RWPE2 (cell line): ENCODE results near the gene RNF212.

ENCODE experiments used
- ATAC-seq: fragments of 200-7000 bp; cut with Tn5 transposase; 3 replicates; pipeline ENCODE4 v1.9.1; 2021; ENCODE audit warnings: low read depth
- DNase-seq: peaks from one replicate; pipeline ENCODE4 v3.0.0-alpha.2; 2020; ENCODE audit warnings: low spot score
- H3K27ac ChIP-seq: fragments of 450-650 bp; 2 replicates; pipeline ENCODE4 v1.5.1; 2017; ENCODE audit warnings: mild to moderate bottlenecking; ENCODE audit not compliant: poor library complexity, severe bottlenecking
- H3K27me3 ChIP-seq: fragments of 250-450 bp; sonication (Bioruptor Pico); 2 replicates; pipeline ENCODE4 v1.5.1; 2021; ENCODE audit warnings: mild to moderate bottlenecking, moderate library complexity; ENCODE audit not compliant: insufficient read depth, poor library complexity, severe bottlenecking
- H3K36me3 ChIP-seq: fragments of 250-450 bp; sonication (Bioruptor Pico); 2 replicates; pipeline ENCODE4 v1.5.1; 2020; ENCODE audit warnings: low read depth, mild to moderate bottlenecking, moderate library complexity
- H3K4me1 ChIP-seq: fragments of 250-450 bp; sonication (Bioruptor Pico); 2 replicates; pipeline ENCODE4 v1.5.1; 2021; ENCODE audit warnings: mild to moderate bottlenecking, moderate library complexity; ENCODE audit not compliant: insufficient read depth, poor library complexity, severe bottlenecking
- H3K4me3 ChIP-seq: fragments of 250-450 bp; sonication (Bioruptor Pico); 2 replicates; pipeline ENCODE4 v1.5.1; 2021; ENCODE audit warnings: mild to moderate bottlenecking, moderate library complexity; ENCODE audit not compliant: severe bottlenecking
- H3K9me3 ChIP-seq: fragments of 250-450 bp; sonication (Bioruptor Pico); 2 replicates; pipeline ENCODE4 v1.5.1; 2021; ENCODE audit warnings: mild to moderate bottlenecking, moderate library complexity; ENCODE audit not compliant: severe bottlenecking
- TF ChIP-seq, protein P1 (sequence below): fragments of 450-650 bp; IDR thresholded peaks from one replicate; pipeline ENCODE4 v1.5.1; 2017; ENCODE audit warnings: mild to moderate bottlenecking, moderate library complexity; ENCODE audit not compliant: poor library complexity, severe bottlenecking

Gene RNF212

DNA sequence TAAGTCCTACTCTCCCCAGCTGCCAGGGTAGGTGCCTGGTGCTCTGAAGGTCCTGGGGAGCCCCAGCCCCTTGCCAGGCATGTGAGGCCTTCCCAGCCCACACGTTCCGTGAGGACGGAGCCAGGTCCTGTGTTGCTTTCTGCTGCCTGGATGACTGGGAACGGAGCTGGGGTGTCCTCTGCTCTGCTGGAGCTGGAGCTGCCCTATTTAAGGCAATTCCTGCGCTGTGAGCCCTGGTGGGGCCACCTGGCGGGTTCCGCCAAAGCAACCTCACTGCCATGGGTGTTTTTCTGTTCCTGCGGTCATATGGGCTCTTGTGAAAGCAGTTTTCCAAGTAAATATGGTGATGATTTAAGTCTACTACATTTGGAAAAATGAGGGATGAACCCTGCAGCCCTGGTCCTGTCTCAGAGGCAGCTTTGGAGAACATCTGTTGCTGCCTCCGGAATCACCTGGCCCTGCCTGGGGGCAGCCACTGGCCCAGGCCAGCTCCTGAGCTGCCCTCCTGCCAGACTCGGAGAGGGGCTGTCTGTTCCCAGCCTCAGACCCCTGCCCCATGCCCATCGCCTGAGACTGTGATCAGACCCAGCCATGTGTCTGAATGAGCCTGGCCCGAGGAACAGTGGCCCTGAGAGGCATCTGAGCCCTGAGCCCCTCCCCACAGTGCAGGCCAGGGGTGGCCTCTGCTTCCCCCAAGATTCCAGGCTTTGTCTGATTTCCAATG, 68.7 kb downstream of the RNF212 start:
- H3K27ac ChIP-seq = peak overlapping the region; percentile 22
- H3K9me3 ChIP-seq = no peaks in the 10 kb centered on the region
- H3K4me3 ChIP-seq = no peak overlapping the region
- TF ChIP-seq, protein P1, sequence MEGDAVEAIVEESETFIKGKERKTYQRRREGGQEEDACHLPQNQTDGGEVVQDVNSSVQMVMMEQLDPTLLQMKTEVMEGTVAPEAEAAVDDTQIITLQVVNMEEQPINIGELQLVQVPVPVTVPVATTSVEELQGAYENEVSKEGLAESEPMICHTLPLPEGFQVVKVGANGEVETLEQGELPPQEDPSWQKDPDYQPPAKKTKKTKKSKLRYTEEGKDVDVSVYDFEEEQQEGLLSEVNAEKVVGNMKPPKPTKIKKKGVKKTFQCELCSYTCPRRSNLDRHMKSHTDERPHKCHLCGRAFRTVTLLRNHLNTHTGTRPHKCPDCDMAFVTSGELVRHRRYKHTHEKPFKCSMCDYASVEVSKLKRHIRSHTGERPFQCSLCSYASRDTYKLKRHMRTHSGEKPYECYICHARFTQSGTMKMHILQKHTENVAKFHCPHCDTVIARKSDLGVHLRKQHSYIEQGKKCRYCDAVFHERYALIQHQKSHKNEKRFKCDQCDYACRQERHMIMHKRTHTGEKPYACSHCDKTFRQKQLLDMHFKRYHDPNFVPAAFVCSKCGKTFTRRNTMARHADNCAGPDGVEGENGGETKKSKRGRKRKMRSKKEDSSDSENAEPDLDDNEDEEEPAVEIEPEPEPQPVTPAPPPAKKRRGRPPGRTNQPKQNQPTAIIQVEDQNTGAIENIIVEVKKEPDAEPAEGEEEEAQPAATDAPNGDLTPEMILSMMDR = no peak
- H3K4me1 ChIP-seq = peaks cover 27% of the 10 kb centered on the region
- ATAC-seq (no peak), DNase-seq (peak; percentile 49)
- peaks cover 13% of the 10 kb centered on the region for H3K27me3 ChIP-seq
- no peaks in the 10 kb centered on the region for H3K36me3 ChIP-seq

- peaks cover 13% of the 10 kb centered on the region for H3K27me3 ChIP-seq
- DNase-seq (peak; percentile 99), ATAC-seq (peak; percentile 83)
- no peaks in the 10 kb centered on the region for H3K9me3 ChIP-seq
- peaks cover 27% of the 10 kb centered on the region for H3K4me1 ChIP-seq
- H3K4me3 ChIP-seq = no peak overlapping the region
- no peaks in the 10 kb centered on the region for H3K36me3 ChIP-seq
- peak overlapping the region; percentile 22 for H3K27ac ChIP-seq
- TF ChIP-seq, protein P1 = no peak
Observed at GRCh38 chr4:1043651-1044468, 69.5 kb downstream of the RNF212 start.

DNA sequence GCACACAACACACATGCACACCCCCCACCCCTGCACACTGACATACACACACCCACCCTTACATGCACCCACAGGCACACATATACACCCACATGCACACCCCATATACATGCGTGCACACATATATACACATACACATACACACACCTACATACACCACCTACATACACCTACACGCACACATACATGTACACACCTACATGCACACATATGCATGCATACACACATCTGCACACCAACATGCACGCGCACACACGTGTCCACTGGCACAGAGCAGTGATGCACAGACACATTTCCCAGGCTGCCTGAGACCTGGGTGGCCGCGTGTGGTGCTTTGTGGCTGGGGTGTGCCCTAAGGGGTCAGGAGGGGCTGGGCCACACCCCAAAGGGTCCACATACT, 70.2 kb downstream of the RNF212 start:
- DNase-seq (no peak), ATAC-seq (no peak)
- peak overlapping the region; percentile 22 for H3K27ac ChIP-seq
- peaks cover 27% of the 10 kb centered on the region for H3K4me1 ChIP-seq
- no peaks in the 10 kb centered on the region for H3K36me3 ChIP-seq
- TF ChIP-seq, protein P1 = no peak
- H3K4me3 ChIP-seq = no peak overlapping the region
- H3K9me3 ChIP-seq = no peaks in the 10 kb centered on the region
- H3K27me3 ChIP-seq = peaks cover 13% of the 10 kb centered on the region

DNA sequence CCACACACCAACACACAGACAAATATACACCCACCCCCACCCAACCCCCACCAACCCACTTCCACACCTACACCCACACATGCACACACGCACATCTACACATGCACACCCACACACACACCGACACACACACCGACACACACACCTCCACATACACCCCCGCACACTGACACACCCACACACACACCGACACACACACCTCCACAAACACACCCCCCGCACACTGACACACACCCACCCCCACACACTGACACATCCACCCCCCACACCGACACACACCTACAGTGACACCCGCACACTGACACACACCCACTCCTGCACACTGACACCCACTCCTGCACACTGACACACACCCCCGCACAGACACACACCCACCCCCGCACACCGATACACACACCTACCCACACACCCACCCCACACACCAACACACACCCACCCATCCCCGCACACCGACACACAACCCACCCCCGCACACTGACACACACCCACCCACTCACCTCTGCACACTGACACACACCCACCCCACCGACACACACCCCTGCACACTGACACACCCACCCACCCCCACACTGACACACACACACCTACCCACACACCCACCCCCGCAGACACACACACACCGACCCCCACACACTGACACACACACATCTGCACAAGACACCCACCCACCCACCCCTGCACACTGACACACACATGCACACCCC, 70.9 kb downstream of the RNF212 start:
- peaks cover 13% of the 10 kb centered on the region for H3K27me3 ChIP-seq
- peak overlapping the region; percentile 55 for H3K27ac ChIP-seq
- no peaks in the 10 kb centered on the region for H3K36me3 ChIP-seq
- H3K4me1 ChIP-seq = peaks cover 27% of the 10 kb centered on the region
- TF ChIP-seq, protein P1 = no peak
- no peak for ATAC-seq
- no peaks in the 10 kb centered on the region for H3K9me3 ChIP-seq
- H3K4me3 ChIP-seq = no peak overlapping the region
- no peak for DNase-seq
